Small intestine (tissue), 7 donors: ENCODE data around the gene PRH2. TPM values are rescaled to one million over a fixed set of nuclear protein-coding genes. Genes with fewer than 3 reads are reported as not detected.

Experiments
- DNase-seq, 2 donors: peaks; one replicate each; pipeline versions ENCODE4 v3.0.0 to v3.0.0-alpha.2; 2013
- FAIRE-seq: peaks from 2 replicates; lab custom pipeline; 2012; peaks lifted over from hg19 to GRCh38; lab: Jason Lieb, UNC
- H3K27ac ChIP-seq, 3 donors: one replicate each; pipeline ENCODE4 v1.5.1; 2013; ENCODE audit warnings: low read length in 2 of 3, mild to moderate bottlenecking in 2 of 3, control low read depth in 1 of 3, inconsistent platforms in 1 of 3, low read depth in 1 of 3, moderate library complexity in 1 of 3
- H3K27me3 ChIP-seq, 3 donors: one replicate each; pipeline ENCODE4 v1.6.1; 2013; ENCODE audit warnings: low read length in 3 of 3, inconsistent platforms in 1 of 3; ENCODE audit not compliant: control insufficient read depth in 3 of 3, insufficient read depth in 3 of 3
- H3K36me3 ChIP-seq, 3 donors: one replicate each; pipeline ENCODE4 v1.6.1; 2013; ENCODE audit warnings: low read length in 3 of 3, inconsistent platforms in 1 of 3, low read depth in 1 of 3, mild to moderate bottlenecking in 1 of 3, moderate library complexity in 1 of 3; ENCODE audit not compliant: control insufficient read depth in 3 of 3, insufficient read depth in 2 of 3
- H3K4me1 ChIP-seq, 3 donors: one replicate each; pipeline ENCODE4 v1.6.1; 2013; ENCODE audit warnings: low read length in 2 of 3, inconsistent platforms in 1 of 3, low read depth in 1 of 3, mild to moderate bottlenecking in 1 of 3, moderate library complexity in 1 of 3; ENCODE audit not compliant: control insufficient read depth in 3 of 3, insufficient read depth in 2 of 3
- H3K4me3 ChIP-seq, 3 donors: one replicate each; pipeline ENCODE4 v1.5.1; 2013; ENCODE audit warnings: low read length in 3 of 3, control low read depth in 1 of 3, inconsistent platforms in 1 of 3, low read depth in 1 of 3, mild to moderate bottlenecking in 1 of 3, moderate library complexity in 1 of 3
- H3K9me3 ChIP-seq, 2 donors: one replicate each; pipeline ENCODE4 v1.6.1; 2013; ENCODE audit warnings: low read depth in 1 of 2, low read length in 1 of 2; ENCODE audit not compliant: control insufficient read depth in 2 of 2, insufficient read depth in 1 of 2
- WGBS, 3 donors: extraction: QIAGEN DNeasy Blood & Tissue Kit; methylation state at CpG; one replicate each; pipeline ENCODE4 v1.1.7; 2013; 5-methylcytosine and 5-hydroxymethylcytosine counted together
- polyA plus RNA-seq, 4 donors: library from polyadenylated mRNA; stranded (reverse) in 3 of 4; unstranded in 1 of 4; fragments of 200-250 nt in 3 of 4; fragments of 120-200 nt in 1 of 4; gene quantifications; one replicate each; pipeline versions ENCODE4 v1.2.1 to v1.2.3, GENCODE V29; 2013
- donor health status: healthy with polysubstance abuse.
- donor health status: control.
- donor health status: control.
- donor health status: Bipolar disorder and iron deficiency.
- donor health status: healthy.

PRH2 gene
- polyA plus RNA-seq, 4 donors = 0.09 TPM; not detected in 3

DNA sequence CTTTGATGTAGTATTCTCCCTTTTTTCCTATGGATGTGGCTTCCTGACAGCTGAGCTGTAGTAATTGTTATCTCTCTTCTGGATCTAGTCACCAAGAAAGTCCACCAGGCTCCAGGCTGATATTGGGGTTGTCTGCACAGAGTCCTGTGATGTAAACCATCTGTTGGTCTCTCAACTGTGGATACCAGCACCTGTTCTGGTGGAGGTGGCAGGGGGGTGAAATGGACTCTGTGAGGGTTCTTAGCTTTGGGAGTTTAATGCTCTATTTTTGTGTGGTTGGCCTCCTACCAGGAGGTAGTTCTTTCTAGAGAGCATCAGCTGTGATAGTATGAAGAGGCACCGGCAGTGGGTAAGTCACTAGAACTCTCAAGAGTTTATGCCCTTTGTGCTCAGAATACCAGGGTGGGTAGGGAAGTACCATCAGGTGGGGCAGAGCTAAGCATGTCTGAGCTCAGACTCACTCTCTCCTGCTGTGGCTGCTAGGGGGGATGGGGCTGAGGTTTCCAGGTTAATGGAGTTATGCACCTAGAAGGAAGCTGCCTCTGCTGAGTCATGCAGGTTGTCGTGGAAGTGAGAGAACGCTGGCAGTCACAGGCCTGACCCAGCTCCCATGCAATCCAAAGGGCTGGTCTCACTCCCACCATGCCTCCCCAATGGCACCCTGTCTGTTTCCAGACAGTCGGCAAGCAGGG, 13.0 kb downstream of the PRH2 start:
- Histone ChIP-seq H3K36me3 (no peaks in the 10 kb centered on the region), H3K27ac (no peak overlapping the region), H3K27me3 (no peaks in the 10 kb centered on the region), H3K9me3 (peaks cover 0 to 11% of the 10 kb centered on the region in 2 donors), H3K4me3 (no peak overlapping the region), H3K4me1 (no peaks in the 10 kb centered on the region)
- DNase-seq (peak; percentile 3 to 29), FAIRE-seq (no peak)
- WGBS, 3 donors = 67 to 81% (median 79%) methylated on average over 4 of the region's 4 CpGs

DNA sequence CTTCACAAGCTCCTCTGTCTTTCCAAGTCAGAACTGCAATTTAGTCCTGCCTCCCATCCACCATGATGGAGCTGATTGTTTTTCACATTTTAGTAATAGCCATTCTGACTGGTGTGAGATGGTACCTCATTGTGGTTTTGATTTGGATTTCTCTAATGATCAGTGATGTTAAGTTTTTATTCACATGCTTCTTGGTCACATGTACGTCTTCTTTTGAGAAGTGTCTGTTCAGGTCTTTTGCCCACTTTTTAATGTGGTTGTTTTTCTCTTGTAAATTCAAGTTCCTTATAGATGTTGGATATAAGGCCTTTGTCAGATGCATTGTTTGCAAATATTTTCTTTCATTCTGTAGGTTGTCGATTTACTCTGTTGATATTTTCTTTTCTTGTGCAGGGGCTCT, 14.1 kb downstream of the PRH2 start:
- H3K9me3 ChIP-seq = peaks cover 0 to 11% of the 10 kb centered on the region in 2 donors
- H3K4me3 ChIP-seq = no peak overlapping the region
- DNase-seq (no peak), FAIRE-seq (no peak)
- WGBS, 3 donors = 95 to 98% (median 97%) methylated on average over 2 of the region's 2 CpGs
- no peak overlapping the region for H3K27ac ChIP-seq
- no peaks in the 10 kb centered on the region for H3K4me1 ChIP-seq
- no peaks in the 10 kb centered on the region for H3K36me3 ChIP-seq
- H3K27me3 ChIP-seq = no peaks in the 10 kb centered on the region

DNA sequence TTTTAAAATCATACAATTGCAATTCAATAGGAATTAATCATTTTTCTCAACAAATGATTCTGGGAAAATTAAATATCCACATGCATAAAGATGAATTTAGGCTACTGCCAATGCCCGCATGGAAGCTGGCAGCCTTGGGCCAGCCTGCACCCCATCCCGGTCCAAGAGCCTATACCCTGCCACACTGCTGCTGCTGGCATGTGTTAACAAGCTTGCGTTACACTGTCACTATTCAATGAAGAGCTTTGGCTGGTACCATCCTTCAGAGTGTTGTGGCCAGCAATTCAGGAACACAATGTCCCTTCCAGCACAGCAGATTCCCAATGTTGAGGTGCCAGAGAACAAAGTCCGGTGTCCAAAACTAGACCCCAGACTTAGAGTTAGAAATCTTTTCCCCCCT, 23.6 kb downstream of the PRH2 start:
- no peak overlapping the region for H3K27ac ChIP-seq
- FAIRE-seq (no peak), DNase-seq (no peak)
- H3K36me3 ChIP-seq = peaks cover 0 to 3% (median 0%) of the 10 kb centered on the region in 3 donors
- no peaks in the 10 kb centered on the region for H3K4me1 ChIP-seq
- no peaks in the 10 kb centered on the region for H3K27me3 ChIP-seq
- 96 to 99% (median 98%) methylated on average over 4 of the region's 4 CpGs for WGBS, 3 donors
- H3K9me3 ChIP-seq = no peaks in the 10 kb centered on the region
- no peak overlapping the region for H3K4me3 ChIP-seq

DNA sequence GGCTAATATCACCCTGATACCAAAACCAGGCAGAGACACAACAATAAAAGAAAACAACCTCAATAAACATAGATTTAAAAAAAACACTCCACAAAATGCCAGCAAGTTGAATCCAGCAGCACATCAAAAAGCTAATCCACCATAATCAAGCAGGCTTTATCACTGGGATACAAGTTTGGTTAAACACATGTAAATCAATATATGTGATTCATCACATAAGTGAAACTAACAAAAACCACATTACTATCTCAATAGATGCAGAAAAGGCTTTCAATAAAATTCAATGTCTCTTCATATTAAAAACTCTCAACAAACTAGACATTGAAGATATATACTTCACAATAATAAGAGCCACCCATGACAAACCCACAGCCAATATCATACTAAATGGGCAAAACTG, 27.0 kb downstream of the PRH2 start:
- DNase-seq = no peak
- Histone ChIP-seq H3K27me3 (no peaks in the 10 kb centered on the region), H3K36me3 (no peaks in the 10 kb centered on the region), H3K4me3 (no peak overlapping the region), H3K4me1 (no peaks in the 10 kb centered on the region), H3K27ac (no peak overlapping the region), H3K9me3 (no peaks in the 10 kb centered on the region)
- no peak for FAIRE-seq

DNA sequence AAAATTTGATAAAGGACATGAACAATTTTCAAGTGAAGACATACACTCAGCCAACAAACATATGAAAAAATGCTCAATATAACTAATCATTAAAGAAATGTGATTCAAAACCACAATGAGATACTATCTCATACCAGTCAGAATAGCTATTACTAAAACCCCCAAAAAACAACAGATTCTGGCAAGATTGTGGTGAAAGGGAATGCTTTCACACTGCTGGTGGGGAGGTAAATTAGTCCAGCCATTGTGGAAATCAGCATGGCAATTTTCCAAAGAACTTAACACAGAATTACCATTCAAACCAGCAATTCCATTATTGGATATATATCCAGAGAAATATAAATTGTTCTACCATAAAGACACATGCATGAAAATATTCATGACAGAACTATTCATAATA, 28.7 kb downstream of the PRH2 start:
- Histone ChIP-seq H3K4me3 (no peak overlapping the region), H3K27me3 (no peaks in the 10 kb centered on the region), H3K36me3 (peaks cover 0 to 6% (median 0%) of the 10 kb centered on the region in 3 donors), H3K27ac (no peak overlapping the region), H3K9me3 (no peaks in the 10 kb centered on the region), H3K4me1 (no peaks in the 10 kb centered on the region)
- FAIRE-seq (no peak), DNase-seq (no peak)

DNA sequence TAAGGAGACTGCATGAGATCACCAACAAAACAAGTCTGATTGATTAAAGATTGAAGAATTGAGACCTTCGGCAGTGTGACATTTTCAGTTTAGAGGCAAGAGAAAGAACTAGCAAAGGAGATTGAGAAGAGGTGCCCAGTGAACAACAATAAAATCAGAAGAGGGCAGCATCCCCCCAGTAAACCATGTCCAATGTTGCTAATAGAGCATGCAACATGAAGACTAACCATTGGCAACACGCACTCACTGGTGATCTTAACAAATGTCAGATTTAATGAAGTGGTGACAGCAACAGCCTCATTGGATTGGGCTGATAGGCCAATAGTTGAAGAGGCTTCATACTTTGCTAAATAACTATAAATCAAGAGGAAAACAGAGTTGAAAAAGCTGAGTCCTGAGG, 30.8 kb downstream of the PRH2 start:
- DNase-seq (peak in 1 of 2 donors; percentile 13), FAIRE-seq (no peak)
- Histone ChIP-seq H3K36me3 (peaks cover 0 to 6% (median 0%) of the 10 kb centered on the region in 3 donors), H3K27me3 (no peaks in the 10 kb centered on the region), H3K4me1 (no peaks in the 10 kb centered on the region), H3K9me3 (no peaks in the 10 kb centered on the region), H3K27ac (no peak overlapping the region), H3K4me3 (no peak overlapping the region)
- 94 to 98% (median 97%) methylated on average over 2 of the region's 2 CpGs for WGBS, 3 donors

DNA sequence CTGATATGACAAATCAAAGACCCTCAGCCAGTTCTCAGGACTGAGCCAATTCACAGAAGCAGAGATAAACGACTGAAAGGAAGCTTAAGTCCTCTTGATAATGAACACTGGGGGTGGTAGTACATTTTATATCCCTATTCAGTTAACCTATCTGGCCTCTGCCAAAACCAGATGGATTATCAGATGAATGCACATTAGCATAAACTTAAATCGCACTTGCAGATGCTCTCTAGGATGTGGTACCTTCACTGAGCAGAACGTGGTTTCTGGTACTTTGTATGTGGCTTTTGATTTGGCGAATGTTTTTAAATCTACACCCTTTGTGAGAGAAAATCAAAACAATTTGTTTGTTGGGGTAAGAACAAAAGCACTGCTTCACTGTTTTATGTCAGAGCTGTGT, 31.2 kb downstream of the PRH2 start:
- no peak for FAIRE-seq

DNA sequence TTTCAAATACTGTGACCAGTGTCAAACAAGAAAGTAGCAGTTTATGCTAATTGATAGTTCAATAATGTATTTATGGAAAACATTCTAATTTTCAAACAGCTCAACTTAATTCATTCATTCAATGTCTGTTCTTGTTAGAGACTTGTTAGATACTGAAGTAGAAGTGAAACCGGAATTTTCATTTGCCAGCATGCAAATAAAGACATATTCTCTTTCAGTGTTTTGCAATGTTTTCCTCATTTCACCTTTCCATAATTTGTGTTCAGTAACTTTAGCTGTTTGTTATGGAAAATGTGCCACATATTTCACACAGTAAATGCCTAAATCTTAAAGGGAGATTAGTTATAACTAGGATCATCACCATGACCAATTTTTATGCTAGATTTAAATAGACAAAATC, 36.4 kb downstream of the PRH2 start:
- no peaks in the 10 kb centered on the region for H3K27me3 ChIP-seq
- H3K27ac ChIP-seq = no peak overlapping the region
- DNase-seq = no peak
- H3K4me3 ChIP-seq = no peak overlapping the region
- no peaks in the 10 kb centered on the region for H3K9me3 ChIP-seq
- FAIRE-seq = no peak
- 94 to 100% (median 100%) methylated on average over 1 of the region's 1 CpG for WGBS, 3 donors
- H3K36me3 ChIP-seq = peaks cover 0 to 10% (median 0%) of the 10 kb centered on the region in 3 donors
- no peaks in the 10 kb centered on the region for H3K4me1 ChIP-seq

More for the DNA sequence above, 31.2 kb downstream of the PRH2 start:
- Histone ChIP-seq H3K4me3 (no peak overlapping the region), H3K4me1 (no peaks in the 10 kb centered on the region), H3K36me3 (peaks cover 0 to 6% (median 0%) of the 10 kb centered on the region in 3 donors), H3K27ac (no peak overlapping the region), H3K27me3 (no peaks in the 10 kb centered on the region), H3K9me3 (no peaks in the 10 kb centered on the region)
- whole genome bisulfite sequencing, 3 donors = 59 to 74% (median 60%) methylated on average over 4 of the region's 4 CpGs
- no peak for DNase-seq

DNA sequence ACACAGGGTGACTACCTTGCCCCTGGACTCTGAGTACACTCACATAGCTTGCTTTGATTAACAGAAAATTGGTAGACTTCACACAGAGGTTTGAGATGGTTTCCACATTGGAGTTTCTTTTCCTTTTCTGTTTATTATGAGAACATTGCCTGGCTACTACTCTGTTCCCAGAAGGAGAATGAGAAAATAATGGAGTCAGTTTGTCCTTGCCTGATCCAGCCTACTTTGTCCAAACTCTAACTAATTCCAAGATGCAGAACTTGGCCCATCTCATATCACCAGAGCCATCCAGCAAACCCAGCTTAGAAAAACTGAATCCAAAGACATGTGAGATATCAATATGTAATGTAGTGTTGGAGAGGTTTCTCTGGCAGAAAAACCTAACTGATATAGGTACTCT, 37.3 kb downstream of the PRH2 start:
- H3K27ac ChIP-seq = no peak overlapping the region
- H3K27me3 ChIP-seq = no peaks in the 10 kb centered on the region
- H3K4me1 ChIP-seq = no peaks in the 10 kb centered on the region
- DNase-seq = no peak
- FAIRE-seq = no peak
- no peaks in the 10 kb centered on the region for H3K9me3 ChIP-seq
- peaks cover 0 to 10% (median 0%) of the 10 kb centered on the region in 3 donors for H3K36me3 ChIP-seq
- no peak overlapping the region for H3K4me3 ChIP-seq
